Amniotic epithelial cell (primary cell): ENCODE results near the gene CD226.

Source experiments
- DNase-seq: peaks from one replicate; pipeline ENCODE4 v3.0.0-alpha.2; 2010; ENCODE audit warnings: low read depth

The CD226 gene

GRCh38 chr18:69814861-69815385 is 132.8 kb downstream of the CD226 start:
- no peak for DNase-seq

DNA sequence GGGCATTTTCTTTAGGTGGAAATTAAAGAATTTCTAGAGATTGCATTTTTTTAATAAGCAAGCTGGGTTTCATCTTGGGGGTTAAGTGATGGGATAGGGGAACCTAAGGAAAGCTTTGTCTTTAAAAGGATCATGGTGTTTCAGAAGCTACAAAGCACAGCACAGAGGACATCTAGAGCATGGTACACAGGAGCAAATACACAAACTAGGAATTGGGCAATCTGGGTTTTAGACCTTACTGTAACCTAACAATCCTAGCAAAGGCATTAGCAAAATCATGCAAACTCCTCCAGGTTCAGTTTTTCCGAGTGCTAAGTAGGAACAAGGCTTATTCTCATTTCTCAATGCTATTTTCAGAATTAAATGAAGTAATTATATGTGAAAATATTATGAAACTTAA is 134.1 kb downstream of the CD226 start:
- DNase-seq = no peak

GRCh38 chr18:69808399-69808798 is 139.3 kb downstream of the CD226 start:
- no peak for DNase-seq

DNA sequence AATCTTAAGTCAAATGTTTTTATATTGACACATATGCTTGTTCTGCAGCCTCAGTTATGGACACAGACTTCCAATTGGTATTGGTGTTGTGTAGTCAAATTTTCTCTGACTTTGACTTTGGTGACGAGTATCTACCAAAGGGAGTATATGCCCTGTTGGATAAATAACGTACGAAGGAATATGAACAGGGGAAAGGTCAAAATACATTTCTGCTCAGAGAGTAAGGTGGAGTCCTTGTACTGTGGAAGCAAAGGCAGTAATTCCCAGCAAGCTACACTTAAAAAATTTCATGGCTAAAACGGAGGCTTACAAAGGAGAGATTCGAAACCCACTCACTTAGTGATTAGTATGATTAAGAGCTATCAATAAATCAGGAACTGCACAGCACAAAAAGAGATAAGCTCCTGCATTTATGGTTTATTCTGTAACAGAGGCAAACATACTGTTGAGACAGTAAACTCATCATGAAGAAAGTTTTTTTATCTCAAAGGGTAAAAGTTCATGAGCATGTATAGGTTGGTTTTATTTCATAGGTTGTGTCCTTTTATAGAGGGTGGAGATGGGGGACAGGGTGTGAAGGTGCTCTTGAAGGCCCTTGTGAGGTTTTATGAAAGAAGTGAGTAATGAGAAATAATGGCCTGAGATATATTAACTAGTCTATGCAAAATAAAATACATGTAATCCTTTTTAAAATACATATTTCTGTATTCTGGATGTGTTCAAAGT is 142.7 kb downstream of the CD226 start:
- DNase-seq = no peak
